WTC11 (cell line): ENCODE results near the gene POLR3B. TPM values are rescaled to one million over a fixed set of nuclear protein-coding genes. Genes with fewer than 3 reads are reported as not detected.

ENCODE experiments used
- ATAC-seq: fragments of 200-7000 bp; cut with Tn5 transposase; 2 replicates; pipeline ENCODE4 v1.10.0; 2021; ENCODE audit warnings: mild to moderate bottlenecking, moderate library complexity
- CTCF ChIA-PET: fragments of 300-600 bp; sonication (Branson Sonifier 250); formaldehyde crosslinking; loops from one replicate; lab custom pipeline; 2021; ENCODE audit warnings: antibody characterized with exemption; lab: Charles Lee
- POLR2A ChIA-PET: fragments of 350-600 bp; sonication (Branson Sonifier 250); formaldehyde crosslinking; loops from one replicate; lab custom pipeline; 2021; ENCODE audit warnings: antibody characterized with exemption; lab: Charles Lee
- DNase-seq: peaks from one replicate; pipeline ENCODE4 v3.0.0; 2021; ENCODE audit warnings: low spot score
- H3K27ac Mint-ChIP-seq: 2 replicates; pipeline ENCODE4 v1.8.0; 2021; ENCODE audit warnings: mixed read lengths
- H3K27me3 Mint-ChIP-seq: 2 replicates; pipeline ENCODE4 v1.8.0; 2021; ENCODE audit warnings: low read depth, mild to moderate bottlenecking, moderate library complexity, mixed read lengths
- H3K36me3 Mint-ChIP-seq: 2 replicates; pipeline ENCODE4 v1.8.0; 2021; ENCODE audit warnings: mixed read lengths
- H3K4me1 Mint-ChIP-seq: 2 replicates; pipeline ENCODE4 v1.8.0; 2022; ENCODE audit warnings: mixed read lengths
- H3K4me3 Mint-ChIP-seq: 2 replicates; pipeline ENCODE4 v1.8.0; 2021; ENCODE audit warnings: mild to moderate bottlenecking, moderate library complexity, mixed read lengths
- H3K9me3 Mint-ChIP-seq: 2 replicates; pipeline ENCODE4 v1.8.0; 2021; ENCODE audit warnings: mixed read lengths
- ELF4 ChIP-seq: sonication (generic); formaldehyde crosslinking; IDR thresholded peaks from 2 replicates; pipeline ENCODE4 v1.8.1; 2022; ENCODE audit warnings: low read depth, mild to moderate bottlenecking, moderate library complexity, missing genetic modification reagents
- ESRRA ChIP-seq: sonication (generic); formaldehyde crosslinking; IDR thresholded peaks from 2 replicates; pipeline ENCODE4 v1.8.1; 2022; ENCODE audit warnings: mild to moderate bottlenecking, missing genetic modification reagents, borderline replicate concordance
- ETV6 ChIP-seq: sonication (generic); formaldehyde crosslinking; IDR thresholded peaks from 2 replicates; pipeline ENCODE4 v1.8.1; 2022; ENCODE audit warnings: mild to moderate bottlenecking, missing genetic modification reagents
- FOXP1 ChIP-seq: sonication (generic); formaldehyde crosslinking; IDR thresholded peaks from 2 replicates; pipeline ENCODE4 v1.8.0; 2022; ENCODE audit warnings: missing genetic modification reagents, mild to moderate bottlenecking, moderate library complexity, borderline replicate concordance
- GRHL2 ChIP-seq: fragments of 250-450 bp; sonication (Bioruptor Pico); IDR thresholded peaks from 2 replicates; pipeline ENCODE4 v1.8.0; 2022; ENCODE audit warnings: mild to moderate bottlenecking, moderate library complexity; ENCODE audit not compliant: insufficient replicate concordance, severe bottlenecking
- HMGA2 ChIP-seq: fragments of 250-450 bp; sonication (Bioruptor Pico); IDR thresholded peaks from 2 replicates; pipeline ENCODE4 v1.4.0; 2021; ENCODE audit warnings: mild to moderate bottlenecking, moderate library complexity
- JUN ChIP-seq: sonication (generic); formaldehyde crosslinking; IDR thresholded peaks from 2 replicates; pipeline ENCODE4 v1.8.0; 2023; ENCODE audit warnings: mild to moderate bottlenecking, missing genetic modification reagents
- KAT7 ChIP-seq: sonication (generic); formaldehyde crosslinking; IDR thresholded peaks from 2 replicates; pipeline ENCODE4 v1.8.1; 2023; ENCODE audit warnings: missing genetic modification reagents, mild to moderate bottlenecking, borderline replicate concordance
- MYBL2 ChIP-seq: sonication (generic); formaldehyde crosslinking; IDR thresholded peaks from 2 replicates; pipeline ENCODE4 v1.8.1; 2023; ENCODE audit warnings: mild to moderate bottlenecking, moderate library complexity, missing genetic modification reagents
- NFYB ChIP-seq: sonication (generic); formaldehyde crosslinking; conservative IDR thresholded peaks from 2 replicates; pipeline ENCODE4 v1.8.0; 2022; ENCODE audit warnings: low read depth, missing genetic modification reagents
- NR1H2 ChIP-seq: sonication (generic); formaldehyde crosslinking; IDR thresholded peaks from 2 replicates; pipeline ENCODE4 v1.9.0; 2021; ENCODE audit warnings: mild to moderate bottlenecking, moderate library complexity, missing genetic modification reagents
- PRRX2 ChIP-seq: fragments of 250-450 bp; sonication (Bioruptor Pico); IDR thresholded peaks from 2 replicates; pipeline ENCODE4 v1.8.0; 2021; ENCODE audit warnings: mild to moderate bottlenecking
- RELA ChIP-seq: sonication (generic); formaldehyde crosslinking; IDR thresholded peaks from 2 replicates; pipeline ENCODE4 v1.8.1; 2022; ENCODE audit warnings: missing genetic modification reagents, mild to moderate bottlenecking, borderline replicate concordance
- SMAD3 ChIP-seq: sonication (generic); formaldehyde crosslinking; IDR thresholded peaks from 2 replicates; pipeline ENCODE4 v1.8.0; 2022; ENCODE audit warnings: missing genetic modification reagents, mild to moderate bottlenecking, borderline replicate concordance
- SMAD4 ChIP-seq: sonication (generic); formaldehyde crosslinking; IDR thresholded peaks from 2 replicates; pipeline ENCODE4 v1.8.0; 2022; ENCODE audit warnings: mild to moderate bottlenecking, missing genetic modification reagents
- SP1 ChIP-seq: sonication (generic); formaldehyde crosslinking; conservative IDR thresholded peaks from 2 replicates; pipeline ENCODE4 v1.8.1; 2022; ENCODE audit warnings: missing genetic modification reagents
- STAT6 ChIP-seq: sonication (generic); formaldehyde crosslinking; conservative IDR thresholded peaks from 2 replicates; pipeline ENCODE4 v1.8.1; 2023; ENCODE audit warnings: mild to moderate bottlenecking, low read depth, missing genetic modification reagents, moderate library complexity
- ZNF121 ChIP-seq: sonication (generic); formaldehyde crosslinking; IDR thresholded peaks from 2 replicates; pipeline ENCODE4 v1.8.0; 2023; ENCODE audit warnings: missing genetic modification reagents
- ZNF396 ChIP-seq: fragments of 250-450 bp; sonication (Bioruptor Pico); IDR thresholded peaks from 2 replicates; pipeline ENCODE4 v1.8.0; 2021; ENCODE audit warnings: mild to moderate bottlenecking, moderate library complexity, borderline replicate concordance
- total RNA-seq: library from RNA; stranded (reverse); gene quantifications from 3 replicates; pipeline ENCODE4 v1.2.3, GENCODE V29; 2021
- TF ChIP-seq, protein P1 (sequence below): sonication (generic); formaldehyde crosslinking; IDR thresholded peaks from 2 replicates; pipeline ENCODE4 v1.8.1; 2022; ENCODE audit warnings: mild to moderate bottlenecking, moderate library complexity, missing genetic modification reagents
- TF ChIP-seq, protein P2 (sequence below): sonication (generic); formaldehyde crosslinking; IDR thresholded peaks from 2 replicates; pipeline ENCODE4 v1.8.0; 2022; ENCODE audit warnings: mild to moderate bottlenecking, missing genetic modification reagents
- TF ChIP-seq, protein P3 (sequence below): sonication (generic); formaldehyde crosslinking; IDR thresholded peaks from 2 replicates; pipeline ENCODE4 v1.8.0; 2022; ENCODE audit warnings: mild to moderate bottlenecking, missing genetic modification reagents
- TF ChIP-seq, protein P4 (sequence below): sonication (generic); formaldehyde crosslinking; IDR thresholded peaks from 2 replicates; pipeline ENCODE4 v1.8.1; 2022; ENCODE audit warnings: mild to moderate bottlenecking, missing genetic modification reagents, moderate library complexity, borderline replicate concordance
- TF ChIP-seq, protein P5 (sequence below): sonication (generic); formaldehyde crosslinking; conservative IDR thresholded peaks from 2 replicates; pipeline ENCODE4 v1.8.1; 2022; ENCODE audit warnings: mild to moderate bottlenecking, missing genetic modification reagents

Gene POLR3B
- total RNA-seq, 1 experiment from 2014 or later: 9.0 TPM

GRCh38 chr12:106495354-106495965, 137.9 kb downstream of the POLR3B start:
- TF ChIP-seq ESRRA (CRISPR knock-in tag) (no peak), ELF4 (CRISPR knock-in tag) (no peak), FOXP1 (CRISPR knock-in tag) (no peak), SMAD3 (no peak), NR1H2 (CRISPR knock-in tag) (no peak), NFYB (CRISPR knock-in tag) (no peak), PRRX2 (no peak), SMAD4 (CRISPR knock-in tag) (no peak), ZNF396 (CRISPR knock-in tag) (no peak), ZNF121 (CRISPR knock-in tag) (no peak), SP1 (CRISPR knock-in tag) (no peak)
- TF ChIP-seq, protein P1, sequence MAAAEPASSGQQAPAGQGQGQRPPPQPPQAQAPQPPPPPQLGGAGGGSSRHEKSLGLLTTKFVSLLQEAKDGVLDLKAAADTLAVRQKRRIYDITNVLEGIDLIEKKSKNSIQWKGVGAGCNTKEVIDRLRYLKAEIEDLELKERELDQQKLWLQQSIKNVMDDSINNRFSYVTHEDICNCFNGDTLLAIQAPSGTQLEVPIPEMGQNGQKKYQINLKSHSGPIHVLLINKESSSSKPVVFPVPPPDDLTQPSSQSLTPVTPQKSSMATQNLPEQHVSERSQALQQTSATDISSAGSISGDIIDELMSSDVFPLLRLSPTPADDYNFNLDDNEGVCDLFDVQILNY (CRISPR knock-in tag): no peak
- TF ChIP-seq, protein P2, sequence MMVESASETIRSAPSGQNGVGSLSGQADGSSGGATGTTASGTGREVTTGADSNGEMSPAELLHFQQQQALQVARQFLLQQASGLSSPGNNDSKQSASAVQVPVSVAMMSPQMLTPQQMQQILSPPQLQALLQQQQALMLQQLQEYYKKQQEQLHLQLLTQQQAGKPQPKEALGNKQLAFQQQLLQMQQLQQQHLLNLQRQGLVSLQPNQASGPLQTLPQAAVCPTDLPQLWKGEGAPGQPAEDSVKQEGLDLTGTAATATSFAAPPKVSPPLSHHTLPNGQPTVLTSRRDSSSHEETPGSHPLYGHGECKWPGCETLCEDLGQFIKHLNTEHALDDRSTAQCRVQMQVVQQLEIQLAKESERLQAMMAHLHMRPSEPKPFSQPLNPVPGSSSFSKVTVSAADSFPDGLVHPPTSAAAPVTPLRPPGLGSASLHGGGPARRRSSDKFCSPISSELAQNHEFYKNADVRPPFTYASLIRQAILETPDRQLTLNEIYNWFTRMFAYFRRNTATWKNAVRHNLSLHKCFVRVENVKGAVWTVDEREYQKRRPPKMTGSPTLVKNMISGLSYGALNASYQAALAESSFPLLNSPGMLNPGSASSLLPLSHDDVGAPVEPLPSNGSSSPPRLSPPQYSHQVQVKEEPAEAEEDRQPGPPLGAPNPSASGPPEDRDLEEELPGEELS (CRISPR knock-in tag): no peak
- TF ChIP-seq, protein P3, sequence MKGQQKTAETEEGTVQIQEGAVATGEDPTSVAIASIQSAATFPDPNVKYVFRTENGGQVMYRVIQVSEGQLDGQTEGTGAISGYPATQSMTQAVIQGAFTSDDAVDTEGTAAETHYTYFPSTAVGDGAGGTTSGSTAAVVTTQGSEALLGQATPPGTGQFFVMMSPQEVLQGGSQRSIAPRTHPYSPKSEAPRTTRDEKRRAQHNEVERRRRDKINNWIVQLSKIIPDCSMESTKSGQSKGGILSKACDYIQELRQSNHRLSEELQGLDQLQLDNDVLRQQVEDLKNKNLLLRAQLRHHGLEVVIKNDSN (CRISPR knock-in tag): no peak
- TF ChIP-seq, protein P4, sequence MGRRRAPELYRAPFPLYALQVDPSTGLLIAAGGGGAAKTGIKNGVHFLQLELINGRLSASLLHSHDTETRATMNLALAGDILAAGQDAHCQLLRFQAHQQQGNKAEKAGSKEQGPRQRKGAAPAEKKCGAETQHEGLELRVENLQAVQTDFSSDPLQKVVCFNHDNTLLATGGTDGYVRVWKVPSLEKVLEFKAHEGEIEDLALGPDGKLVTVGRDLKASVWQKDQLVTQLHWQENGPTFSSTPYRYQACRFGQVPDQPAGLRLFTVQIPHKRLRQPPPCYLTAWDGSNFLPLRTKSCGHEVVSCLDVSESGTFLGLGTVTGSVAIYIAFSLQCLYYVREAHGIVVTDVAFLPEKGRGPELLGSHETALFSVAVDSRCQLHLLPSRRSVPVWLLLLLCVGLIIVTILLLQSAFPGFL (CRISPR knock-in tag): no peak
- TF ChIP-seq, protein P5, sequence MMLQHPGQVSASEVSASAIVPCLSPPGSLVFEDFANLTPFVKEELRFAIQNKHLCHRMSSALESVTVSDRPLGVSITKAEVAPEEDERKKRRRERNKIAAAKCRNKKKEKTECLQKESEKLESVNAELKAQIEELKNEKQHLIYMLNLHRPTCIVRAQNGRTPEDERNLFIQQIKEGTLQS (CRISPR knock-in tag): no peak
- TF ChIP-seq, all 79 proteins: peak for 0
- H3K27ac Mint-ChIP-seq: no peak overlapping the region
- H3K4me3 Mint-ChIP-seq: no peak overlapping the region
- peaks cover 30% of the 10 kb centered on the region for H3K4me1 Mint-ChIP-seq
- peak; percentile 22; the same call in 1 of the 2 replicates for ATAC-seq
- CTCF ChIA-PET: interaction anchor here (1.3 to 1.5 kb wide), 2 partner anchors 347 to 424 kb away, joined by 4 to 9 read pairs; no protein-coding TSS in a partner anchor
- H3K27me3 Mint-ChIP-seq: no peaks in the 10 kb centered on the region
- H3K36me3 Mint-ChIP-seq: no peaks in the 10 kb centered on the region
- DNase-seq: no peak
- POLR2A ChIA-PET: no interaction called here
- no peaks in the 10 kb centered on the region for H3K9me3 Mint-ChIP-seq

- Mint-ChIP-seq H3K27me3 (no peaks in the 10 kb centered on the region), H3K27ac (0 out of 2 replicates have a peak overlapping the region, but pooled peaks have one; percentile 20), H3K4me1 (peaks cover 12% of the 10 kb centered on the region), H3K9me3 (no peaks in the 10 kb centered on the region), H3K4me3 (no peak overlapping the region), H3K36me3 (no peaks in the 10 kb centered on the region)
- ATAC-seq (no peak), DNase-seq (no peak)
- ChIA-PET POLR2A (no interaction called here), CTCF (no interaction called here)
- no peak for TF ChIP-seq GRHL2 (CRISPR knock-in tag)
- no peak for TF ChIP-seq JUN (CRISPR knock-in tag)
- no peak for TF ChIP-seq RELA (CRISPR knock-in tag)
- TF ChIP-seq KAT7: no peak
- no peak for TF ChIP-seq STAT6
- TF ChIP-seq HMGA2: no peak
- no peak for TF ChIP-seq MYBL2 (CRISPR knock-in tag)
- TF ChIP-seq, protein P3 (CRISPR knock-in tag): no peak
- no peak for TF ChIP-seq ETV6 (CRISPR knock-in tag)
These were observed 140.5 kb downstream of the POLR3B start for GRCh38 chr12:106498056-106498455.
